ENCODE data around the gene CBFB.

DNA sequence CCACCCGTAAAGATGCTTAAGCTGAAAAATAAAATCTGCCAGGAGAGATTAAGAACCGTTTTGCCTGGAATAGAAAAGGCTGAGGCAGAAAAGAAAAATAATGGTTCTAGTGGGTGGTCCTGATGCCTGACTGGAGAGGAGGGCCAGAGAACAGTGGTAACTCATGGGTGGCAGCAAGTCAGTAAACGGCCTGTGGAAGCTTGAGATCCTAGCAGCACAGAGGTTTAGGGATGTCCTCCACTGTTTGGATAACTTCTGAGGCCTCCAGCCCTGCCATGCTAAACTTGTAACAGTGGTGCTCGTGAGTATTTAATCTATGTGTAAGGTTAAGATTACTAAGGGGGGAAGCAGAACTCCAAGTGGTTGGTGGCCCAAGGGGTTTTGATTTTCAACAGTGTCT, 59.6 kb downstream of the CBFB start:
- TF ChIP-seq GATA2 (IDR thresholded peaks at IDR 0.05; ENCODE audit: low read depth, low read length) (no peak), GATA3 (IDR thresholded peaks at IDR 0.05; ENCODE audit: low read depth, low read length) (no peak)
